Measurements from ENCODE around the gene NSUN3.

- TF ChIP-seq CTCF (IDR thresholded peaks at IDR 0.05; ENCODE audit: borderline replicate concordance, extremely low read depth, low read length, poor library complexity, severe bottlenecking) (no peak), EZH2 (IDR thresholded peaks at IDR 0.05; ENCODE audit: borderline replicate concordance, low read depth, low read length, severe bottlenecking) (no peak)
Measured at GRCh38 chr3:94150113-94150512, 87.3 kb downstream of the NSUN3 start.

Data from DND-41 (cell line).